ENCODE data around the gene PRKCZ.

DNA sequence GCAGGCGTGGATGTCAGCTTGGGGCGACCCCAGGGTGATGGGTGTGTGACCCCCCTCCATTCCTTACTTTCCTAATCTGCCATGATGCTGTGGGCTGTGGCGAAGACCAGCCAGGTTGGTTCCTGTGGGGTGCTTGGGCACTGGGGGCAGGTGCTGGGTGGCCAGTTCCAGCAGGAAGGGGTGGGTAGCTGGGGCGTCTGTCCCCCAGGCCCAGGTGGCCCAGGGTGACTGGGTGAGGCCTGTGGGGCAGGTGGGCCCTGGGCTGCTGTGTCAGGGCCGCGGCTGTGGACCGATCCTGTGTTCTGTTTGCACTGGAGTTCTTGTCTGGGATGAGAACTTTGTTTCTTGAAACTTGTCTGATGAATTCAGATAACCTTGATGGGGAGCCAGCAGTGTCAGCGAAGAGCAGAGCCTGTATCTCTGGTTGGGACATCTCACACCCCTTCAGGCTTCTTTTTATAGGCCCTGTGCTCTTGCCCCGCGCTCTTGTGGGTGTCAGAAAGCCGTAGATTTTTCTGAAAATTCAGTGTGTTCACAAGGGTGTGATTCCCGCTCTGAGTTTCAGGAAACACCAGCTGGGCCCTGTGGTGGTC is 3.7 kb downstream of the PRKCZ start:
- TF ChIP-seq CTCF (IDR thresholded peaks at IDR 0.05) = no peak
- TF ChIP-seq USF1 (IDR thresholded peaks at IDR 0.05; ENCODE audit: borderline replicate concordance, low read depth) = no peak
- TF ChIP-seq FOXJ3 (CRISPR knock-in tag; IDR thresholded peaks at IDR 0.05) = no peak
- TF ChIP-seq POLR2AphosphoS5 (IDR thresholded peaks at IDR 0.05; ENCODE audit: low read depth, low read length) = no peak
- TF ChIP-seq EZH2phosphoT487 (IDR thresholded peaks at IDR 0.05; ENCODE audit: borderline replicate concordance, low read depth) = no peak
- TF ChIP-seq RFX5 (IDR thresholded peaks at IDR 0.05; ENCODE audit: low read length) = no peak
- TF ChIP-seq, protein P1, sequence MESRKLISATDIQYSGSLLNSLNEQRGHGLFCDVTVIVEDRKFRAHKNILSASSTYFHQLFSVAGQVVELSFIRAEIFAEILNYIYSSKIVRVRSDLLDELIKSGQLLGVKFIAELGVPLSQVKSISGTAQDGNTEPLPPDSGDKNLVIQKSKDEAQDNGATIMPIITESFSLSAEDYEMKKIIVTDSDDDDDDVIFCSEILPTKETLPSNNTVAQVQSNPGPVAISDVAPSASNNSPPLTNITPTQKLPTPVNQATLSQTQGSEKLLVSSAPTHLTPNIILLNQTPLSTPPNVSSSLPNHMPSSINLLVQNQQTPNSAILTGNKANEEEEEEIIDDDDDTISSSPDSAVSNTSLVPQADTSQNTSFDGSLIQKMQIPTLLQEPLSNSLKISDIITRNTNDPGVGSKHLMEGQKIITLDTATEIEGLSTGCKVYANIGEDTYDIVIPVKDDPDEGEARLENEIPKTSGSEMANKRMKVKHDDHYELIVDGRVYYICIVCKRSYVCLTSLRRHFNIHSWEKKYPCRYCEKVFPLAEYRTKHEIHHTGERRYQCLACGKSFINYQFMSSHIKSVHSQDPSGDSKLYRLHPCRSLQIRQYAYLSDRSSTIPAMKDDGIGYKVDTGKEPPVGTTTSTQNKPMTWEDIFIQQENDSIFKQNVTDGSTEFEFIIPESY (IDR thresholded peaks at IDR 0.05; ENCODE audit: borderline replicate concordance, low read depth) = no peak
- no peak for TF ChIP-seq EP300 (IDR thresholded peaks at IDR 0.05; ENCODE audit: borderline replicate concordance in 1 of 2, low read depth in 1 of 2, low read length in 1 of 2)
- TF ChIP-seq MXI1 (IDR thresholded peaks at IDR 0.05; ENCODE audit: low read depth, low read length) = no peak

Data from SK-N-SH (cell line).